ENCODE results near the gene SCN8A.

Gene SCN8A

GRCh38 chr12:51811203-51812202 lies 220.5 kb downstream of the SCN8A start:
- Histone ChIP-seq H2AFZ (ENCODE audit: low read depth) (no peak overlapping the region), H3K27me3 (ENCODE audit: insufficient read depth, low read depth) (no peaks in the 10 kb centered on the region), H3K36me3 (ENCODE audit: insufficient read depth) (no peaks in the 10 kb centered on the region), H3K79me2 (ENCODE audit: insufficient read depth, low read depth) (no peaks in the 10 kb centered on the region), H4K20me1 (ENCODE audit: insufficient read depth) (no peaks in the 10 kb centered on the region), H3K4me3 (IDR thresholded peaks at IDR 0.05; ENCODE audit: insufficient read depth, low read depth, low read length) (no peak overlapping the region), H3K27ac (no peak overlapping the region), H3K9ac (no peak overlapping the region), H3K4me2 (no peak overlapping the region), H3K4me1 (ENCODE audit: low read depth, poor library complexity, severe bottlenecking) (no peaks in the 10 kb centered on the region)
- TF ChIP-seq CTCF (conservative IDR thresholded peaks at IDR 0.05; ENCODE audit: low read depth, low read length) = no peak

DNA sequence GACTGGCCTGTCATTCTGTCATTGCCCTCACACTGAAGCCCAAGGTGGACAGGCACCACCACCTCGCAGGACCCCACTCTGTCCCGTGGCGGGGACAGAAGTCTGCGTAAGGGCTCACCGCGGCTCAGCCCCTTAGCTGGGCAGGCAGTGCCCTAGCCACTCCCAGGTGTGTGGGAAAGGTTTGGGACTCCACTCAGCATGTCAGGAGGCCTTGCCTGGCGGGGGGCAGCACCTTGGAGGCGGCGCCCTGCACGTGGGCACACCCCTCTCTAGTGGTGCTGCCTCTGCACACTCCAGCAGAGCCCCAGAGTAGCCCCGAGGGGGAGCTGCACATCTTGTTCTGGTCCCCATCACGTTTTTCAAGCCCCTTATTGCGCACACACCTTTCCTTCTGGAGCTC lies 221.8 kb downstream of the SCN8A start:
- no peak overlapping the region for H3K4me3 ChIP-seq (IDR thresholded peaks at IDR 0.05; ENCODE audit: insufficient read depth, low read depth, low read length)
- no peak overlapping the region for H3K9ac ChIP-seq
- H3K27ac ChIP-seq = no peak overlapping the region
- no peak overlapping the region for H3K4me2 ChIP-seq
- H4K20me1 ChIP-seq (ENCODE audit: insufficient read depth) = no peaks in the 10 kb centered on the region
- H3K27me3 ChIP-seq (ENCODE audit: insufficient read depth, low read depth) = no peaks in the 10 kb centered on the region
- no peaks in the 10 kb centered on the region for H3K79me2 ChIP-seq (ENCODE audit: insufficient read depth, low read depth)
- H2AFZ ChIP-seq (ENCODE audit: low read depth) = no peak overlapping the region
- H3K36me3 ChIP-seq (ENCODE audit: insufficient read depth) = no peaks in the 10 kb centered on the region
- TF ChIP-seq CTCF (conservative IDR thresholded peaks at IDR 0.05; ENCODE audit: low read depth, low read length) = no peak
- H3K4me1 ChIP-seq (ENCODE audit: low read depth, poor library complexity, severe bottlenecking) = no peaks in the 10 kb centered on the region

DNA sequence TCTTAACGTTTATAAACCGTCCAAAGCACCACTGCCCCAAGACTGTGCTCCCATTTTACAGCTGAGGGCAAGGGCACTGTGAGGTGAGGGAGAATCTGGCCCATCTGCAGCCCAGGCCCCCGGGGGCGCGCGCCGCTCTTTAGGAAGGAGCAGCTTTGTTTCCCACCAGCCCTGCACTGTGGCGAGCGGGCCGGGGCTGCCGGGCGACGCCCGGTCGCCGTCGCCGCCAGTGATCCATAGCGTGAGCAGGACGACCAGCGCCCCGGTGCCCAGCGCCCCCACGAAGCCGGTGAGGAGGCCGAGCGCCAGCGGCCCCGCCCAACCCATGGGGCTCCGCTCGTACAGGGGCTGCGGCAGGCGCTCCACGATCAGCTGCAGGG lies 222.9 kb downstream of the SCN8A start:
- TF ChIP-seq CTCF (conservative IDR thresholded peaks at IDR 0.05; ENCODE audit: low read depth, low read length) = no peak
- Histone ChIP-seq H3K27me3 (ENCODE audit: insufficient read depth, low read depth) (no peaks in the 10 kb centered on the region), H3K36me3 (ENCODE audit: insufficient read depth) (no peaks in the 10 kb centered on the region), H2AFZ (ENCODE audit: low read depth) (no peak overlapping the region), H3K4me1 (ENCODE audit: low read depth, poor library complexity, severe bottlenecking) (no peaks in the 10 kb centered on the region), H3K4me3 (IDR thresholded peaks at IDR 0.05; ENCODE audit: insufficient read depth, low read depth, low read length) (no peak overlapping the region), H3K79me2 (ENCODE audit: insufficient read depth, low read depth) (no peaks in the 10 kb centered on the region), H4K20me1 (ENCODE audit: insufficient read depth) (no peaks in the 10 kb centered on the region), H3K27ac (no peak overlapping the region), H3K9ac (no peak overlapping the region), H3K4me2 (no peak overlapping the region)

- Histone ChIP-seq H3K79me2 (ENCODE audit: insufficient read depth, low read depth) (no peaks in the 10 kb centered on the region), H3K4me2 (no peak overlapping the region), H2AFZ (ENCODE audit: low read depth) (no peak overlapping the region), H3K4me1 (ENCODE audit: low read depth, poor library complexity, severe bottlenecking) (no peaks in the 10 kb centered on the region), H3K27ac (no peak overlapping the region), H3K9ac (no peak overlapping the region), H3K4me3 (IDR thresholded peaks at IDR 0.05; ENCODE audit: insufficient read depth, low read depth, low read length) (no peak overlapping the region), H4K20me1 (ENCODE audit: insufficient read depth) (no peaks in the 10 kb centered on the region), H3K36me3 (ENCODE audit: insufficient read depth) (no peaks in the 10 kb centered on the region), H3K27me3 (ENCODE audit: insufficient read depth, low read depth) (peaks cover 4% of the 10 kb centered on the region; the same call in 1 of the 2 replicates)
- TF ChIP-seq CTCF (conservative IDR thresholded peaks at IDR 0.05; ENCODE audit: low read depth, low read length) = no peak
Observed at GRCh38 chr12:51814311-51815088, 223.5 kb downstream of the SCN8A start.
